H1 (cell line): Measurements from ENCODE around the gene DDX41.
A peak's percentile ranks its signal among the peaks of the same experiment; 100 is the strongest.

Experiments used
- CREB1 ChIP-seq: IDR thresholded peaks from 2 replicates; pipeline ENCODE4 v1.6.1; 2012; ENCODE audit warnings: inconsistent platforms
- POLR2AphosphoS5 ChIP-seq: IDR thresholded peaks from 2 replicates; pipeline ENCODE4 v1.6.1; 2011; ENCODE audit warnings: low read depth, low read length
- SP2 ChIP-seq: IDR thresholded peaks from 2 replicates; pipeline ENCODE4 v1.6.1; 2012; ENCODE audit warnings: mild to moderate bottlenecking, low read length, inconsistent platforms
- TF ChIP-seq, protein P1 (sequence below), 3 experiments: IDR thresholded peaks; 1 replicate in 2 of 3; 2 replicates in 1 of 3; pipeline versions ENCODE4 v1.5.1 to v1.6.1; 2011; ENCODE audit warnings: low read length in 3 of 3, mild to moderate bottlenecking in 3 of 3, inconsistent platforms in 2 of 3, low read depth in 1 of 3, moderate library complexity in 1 of 3; ENCODE audit not compliant: insufficient read depth in 1 of 3; ENCODE audit errors: control extremely low read depth in 1 of 3
- TF ChIP-seq, protein P2 (sequence below): IDR thresholded peaks from 2 replicates; pipeline ENCODE4 v1.6.1; 2012; ENCODE audit warnings: inconsistent platforms

DNA sequence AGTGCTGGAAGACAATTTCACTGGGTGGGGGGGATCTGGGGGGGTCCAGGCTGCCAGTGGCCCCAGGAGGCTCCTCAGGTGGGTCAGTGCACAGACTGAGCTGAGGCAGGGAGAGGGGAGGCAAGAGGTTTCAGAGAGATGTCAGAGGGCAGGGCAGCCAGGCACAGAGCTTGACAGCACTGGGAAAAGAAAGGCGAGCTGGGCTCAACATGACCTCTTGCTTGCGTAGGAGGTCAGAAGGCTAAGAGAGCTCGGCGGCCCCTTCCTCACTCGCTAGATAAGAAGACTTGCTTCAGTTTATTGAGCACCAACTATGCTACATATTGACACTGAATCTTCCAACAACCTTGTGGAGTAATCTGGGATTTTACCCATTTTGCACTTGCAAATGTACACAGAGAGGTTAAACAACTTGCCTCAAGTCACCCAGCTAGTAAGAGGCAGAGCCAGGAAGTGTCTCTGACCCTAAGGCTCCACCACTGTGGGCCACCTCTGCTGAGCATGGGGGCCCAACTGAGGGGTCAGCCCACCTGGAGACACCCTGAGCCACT lies 22.9 kb downstream of the DDX41 start:
- TF ChIP-seq, protein P1, sequence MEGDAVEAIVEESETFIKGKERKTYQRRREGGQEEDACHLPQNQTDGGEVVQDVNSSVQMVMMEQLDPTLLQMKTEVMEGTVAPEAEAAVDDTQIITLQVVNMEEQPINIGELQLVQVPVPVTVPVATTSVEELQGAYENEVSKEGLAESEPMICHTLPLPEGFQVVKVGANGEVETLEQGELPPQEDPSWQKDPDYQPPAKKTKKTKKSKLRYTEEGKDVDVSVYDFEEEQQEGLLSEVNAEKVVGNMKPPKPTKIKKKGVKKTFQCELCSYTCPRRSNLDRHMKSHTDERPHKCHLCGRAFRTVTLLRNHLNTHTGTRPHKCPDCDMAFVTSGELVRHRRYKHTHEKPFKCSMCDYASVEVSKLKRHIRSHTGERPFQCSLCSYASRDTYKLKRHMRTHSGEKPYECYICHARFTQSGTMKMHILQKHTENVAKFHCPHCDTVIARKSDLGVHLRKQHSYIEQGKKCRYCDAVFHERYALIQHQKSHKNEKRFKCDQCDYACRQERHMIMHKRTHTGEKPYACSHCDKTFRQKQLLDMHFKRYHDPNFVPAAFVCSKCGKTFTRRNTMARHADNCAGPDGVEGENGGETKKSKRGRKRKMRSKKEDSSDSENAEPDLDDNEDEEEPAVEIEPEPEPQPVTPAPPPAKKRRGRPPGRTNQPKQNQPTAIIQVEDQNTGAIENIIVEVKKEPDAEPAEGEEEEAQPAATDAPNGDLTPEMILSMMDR (IDR thresholded peaks at IDR 0.05; ENCODE audit: control extremely low read depth in 1 of 3, insufficient read depth in 1 of 3, low read depth in 1 of 3, low read length in 3 of 3), result no peak
- TF ChIP-seq POLR2AphosphoS5, result peak; percentile 62; the same call in 1 of the 2 replicates
- TF ChIP-seq, protein P2, sequence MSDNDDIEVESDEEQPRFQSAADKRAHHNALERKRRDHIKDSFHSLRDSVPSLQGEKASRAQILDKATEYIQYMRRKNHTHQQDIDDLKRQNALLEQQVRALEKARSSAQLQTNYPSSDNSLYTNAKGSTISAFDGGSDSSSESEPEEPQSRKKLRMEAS, result no peak
- no peak for TF ChIP-seq SP2
- no peak for TF ChIP-seq CREB1
